ENCODE results near the gene OR51B6. TPM values are rescaled to one million over a fixed set of nuclear protein-coding genes. Genes with fewer than 3 reads are reported as not detected.

Gene OR51B6
- total RNA-seq, 1 donor from 2014 or later: not detected

- DNase-seq: peak; percentile 38
- no peaks in the 10 kb centered on the region for H3K27me3 Mint-ChIP-seq (ENCODE audit: unreplicated experiment)
- no peak for TF ChIP-seq CTCF (IDR thresholded peaks at IDR 0.05; ENCODE audit: partially characterized antibody, unreplicated experiment)
- no peaks in the 10 kb centered on the region for H3K4me1 Mint-ChIP-seq (ENCODE audit: low read depth, unreplicated experiment)
- H3K27ac Mint-ChIP-seq (ENCODE audit: unreplicated experiment): no peak overlapping the region
- H3K9me3 Mint-ChIP-seq (ENCODE audit: unreplicated experiment): no peaks in the 10 kb centered on the region
- no peak overlapping the region for H3K4me3 Mint-ChIP-seq (ENCODE audit: unreplicated experiment)
- peaks cover 5% of the 10 kb centered on the region for H3K36me3 Mint-ChIP-seq (ENCODE audit: unreplicated experiment)
Measured at GRCh38 chr11:5369789-5370188, 18.5 kb downstream of the OR51B6 start.

- peak; percentile 69 for DNase-seq
- TF ChIP-seq CTCF (IDR thresholded peaks at IDR 0.05; ENCODE audit: partially characterized antibody, unreplicated experiment): peak; percentile 89
- Mint-ChIP-seq H3K4me1 (ENCODE audit: low read depth, unreplicated experiment) (no peaks in the 10 kb centered on the region), H3K9me3 (ENCODE audit: unreplicated experiment) (no peaks in the 10 kb centered on the region), H3K4me3 (ENCODE audit: unreplicated experiment) (no peak overlapping the region), H3K36me3 (ENCODE audit: unreplicated experiment) (no peaks in the 10 kb centered on the region), H3K27me3 (ENCODE audit: unreplicated experiment) (no peaks in the 10 kb centered on the region), H3K27ac (ENCODE audit: unreplicated experiment) (no peak overlapping the region)
Measured at GRCh38 chr11:5380740-5381342, 29.5 kb downstream of the OR51B6 start.

- no peaks in the 10 kb centered on the region for H3K36me3 Mint-ChIP-seq (ENCODE audit: unreplicated experiment)
- H3K9me3 Mint-ChIP-seq (ENCODE audit: unreplicated experiment): no peaks in the 10 kb centered on the region
- H3K27me3 Mint-ChIP-seq (ENCODE audit: unreplicated experiment): no peaks in the 10 kb centered on the region
- no peak within 1 kb of the TSS for H3K27ac Mint-ChIP-seq (ENCODE audit: unreplicated experiment)
- H3K4me1 Mint-ChIP-seq (ENCODE audit: low read depth, unreplicated experiment): no peaks in the 10 kb centered on the region
- no peak within 1 kb of the TSS for H3K4me3 Mint-ChIP-seq (ENCODE audit: unreplicated experiment)
- no peak for DNase-seq
- no peak for TF ChIP-seq CTCF (IDR thresholded peaks at IDR 0.05; ENCODE audit: partially characterized antibody, unreplicated experiment)
Measured at GRCh38 chr11:5383576-5383975, 32.3 kb downstream of the OR51B6 start, which contains the start of gene OR51M1. OR51M1 (plus strand) TSS chr11:5383812; CDS start chr11:5389399, 5,587 bp downstream.

- H3K27ac Mint-ChIP-seq (ENCODE audit: unreplicated experiment): no peak overlapping the region
- TF ChIP-seq CTCF (IDR thresholded peaks at IDR 0.05; ENCODE audit: partially characterized antibody, unreplicated experiment): no peak
- no peaks in the 10 kb centered on the region for H3K9me3 Mint-ChIP-seq (ENCODE audit: unreplicated experiment)
- DNase-seq: peak; percentile 18
- no peaks in the 10 kb centered on the region for H3K4me1 Mint-ChIP-seq (ENCODE audit: low read depth, unreplicated experiment)
- no peak overlapping the region for H3K4me3 Mint-ChIP-seq (ENCODE audit: unreplicated experiment)
- no peaks in the 10 kb centered on the region for H3K27me3 Mint-ChIP-seq (ENCODE audit: unreplicated experiment)
- H3K36me3 Mint-ChIP-seq (ENCODE audit: unreplicated experiment): no peaks in the 10 kb centered on the region
Measured at GRCh38 chr11:5384335-5384734, 33.0 kb downstream of the OR51B6 start.

GRCh38 chr11:5390210-5390609 lies 38.9 kb downstream of the OR51B6 start:
- no peak overlapping the region for H3K4me3 Mint-ChIP-seq (ENCODE audit: unreplicated experiment)
- no peaks in the 10 kb centered on the region for H3K4me1 Mint-ChIP-seq (ENCODE audit: low read depth, unreplicated experiment)
- H3K9me3 Mint-ChIP-seq (ENCODE audit: unreplicated experiment): no peaks in the 10 kb centered on the region
- H3K27me3 Mint-ChIP-seq (ENCODE audit: unreplicated experiment): peaks cover 2% of the 10 kb centered on the region
- no peak for TF ChIP-seq CTCF (IDR thresholded peaks at IDR 0.05; ENCODE audit: partially characterized antibody, unreplicated experiment)
- DNase-seq: no peak
- H3K36me3 Mint-ChIP-seq (ENCODE audit: unreplicated experiment): no peaks in the 10 kb centered on the region
- no peak overlapping the region for H3K27ac Mint-ChIP-seq (ENCODE audit: unreplicated experiment)
